K562 (cell line): Measurements from ENCODE around the gene FBP1. TPM values are rescaled to one million over a fixed set of nuclear protein-coding genes. Genes with fewer than 3 reads are reported as not detected.

Source experiments
- CCAR2 ChIP-seq: fragments of 200-400 bp; formaldehyde crosslinking; IDR thresholded peaks from 2 replicates; pipeline ENCODE4 v1.6.1; 2017; ENCODE audit warnings: mild to moderate bottlenecking, low read depth, low read length
- CTBP1 ChIP-seq: fragments of 450-650 bp; IDR thresholded peaks from 2 replicates; pipeline ENCODE4 v1.6.1; 2016; ENCODE audit warnings: borderline replicate concordance
- ERF ChIP-seq: fragments of 450-650 bp; formaldehyde crosslinking; IDR thresholded peaks from 2 replicates; pipeline ENCODE4 v1.4.0; 2020; ENCODE audit warnings: mild to moderate bottlenecking, mixed read lengths
- HBP1 ChIP-seq: fragments of 450-650 bp; formaldehyde crosslinking; IDR thresholded peaks from 2 replicates; pipeline ENCODE4 v1.4.0; 2022; ENCODE audit warnings: missing genetic modification characterization
- MBD1 ChIP-seq: fragments of 250-450 bp; sonication (Bioruptor Pico); IDR thresholded peaks from 2 replicates; pipeline ENCODE4 v1.8.0; 2022; ENCODE audit warnings: inconsistent platforms
- TCF3 ChIP-seq: sonication (generic); formaldehyde crosslinking; IDR thresholded peaks from 2 replicates; pipeline ENCODE4 v1.4.0; 2020; ENCODE audit warnings: mild to moderate bottlenecking, missing genetic modification reagents
- U2AF2 ChIP-seq: fragments of 200-400 bp; formaldehyde crosslinking; optimal IDR thresholded peaks from 2 replicates; pipeline ENCODE3; 2017; ENCODE audit warnings: low read depth, mild to moderate bottlenecking, low read length
- ZNF143 ChIP-seq: sonication (generic); formaldehyde crosslinking; IDR thresholded peaks from 2 replicates; pipeline ENCODE4 v1.9.0; 2022; ENCODE audit warnings: mild to moderate bottlenecking, missing genetic modification reagents
- ZNF57 ChIP-seq: fragments of 450-650 bp; formaldehyde crosslinking; IDR thresholded peaks from 2 replicates; pipeline ENCODE4 v1.4.0; 2020; ENCODE audit warnings: mild to moderate bottlenecking, moderate library complexity
- polyA plus RNA-seq, 8 experiments: library from polyadenylated mRNA; depleted of rRNA in 4 of 8; stranded (reverse) in 5 of 8; unstranded in 3 of 8; fragments of >200 nt; fragmentation: Nextera tagmentation in 2 of 8; fragmentation: Illumina TruSeq in 1 of 8; extraction: Ambion mirVana in 2 of 8; extraction: Trizol in 1 of 8; gene quantifications; 2 replicates each; pipeline versions ENCODE4 v1.2.1 to v1.2.3, GENCODE V29; 2011 to 2014; ENCODE audit warnings: inconsistent platforms in 1 of 8, missing spikeins in 1 of 8
- total RNA-seq, 7 experiments: library from RNA; depleted of rRNA in 6 of 7; stranded (reverse); fragments of >200 nt in 6 of 7; fragmentation: Illumina TruSeq in 2 of 7; extraction: Trizol in 2 of 7; gene quantifications; 2 replicates each; pipeline versions ENCODE4 v1.2.1 to v1.2.3, GENCODE V29; 2011 to 2021; ENCODE audit warnings: low replicate concordance in 1 of 7
- TF ChIP-seq, protein P1 (sequence below): fragments of 250-450 bp; sonication (Bioruptor Pico); IDR thresholded peaks from 2 replicates; pipeline ENCODE4 v1.8.0; 2021; ENCODE audit warnings: moderate library complexity, mild to moderate bottlenecking, inconsistent platforms
- TF ChIP-seq, protein P2 (sequence below): sonication (generic); formaldehyde crosslinking; IDR thresholded peaks from 2 replicates; pipeline ENCODE4 v1.8.0; 2022; ENCODE audit warnings: missing genetic modification reagents, mild to moderate bottlenecking, moderate library complexity, borderline replicate concordance
- TF ChIP-seq, protein P3 (sequence below): IDR thresholded peaks from 2 replicates; pipeline ENCODE4 v1.6.1; 2012; ENCODE audit warnings: low read depth, low read length, improper control_type of control experiment, borderline replicate concordance
- TF ChIP-seq, protein P4 (sequence below), 2 experiments: fragments of 150-350 bp in 1 of 2; IDR thresholded peaks; 2 replicates each; pipeline ENCODE4 v1.6.1; 2012 to 2016; ENCODE audit warnings: low read depth in 2 of 2, low read length in 2 of 2, mild to moderate bottlenecking in 1 of 2, moderate library complexity in 1 of 2

FBP1 gene
- total and polyA plus RNA-seq, 9 of the 15 experiments (the other 6 are each of a cell fraction or from before 2014, with no cell fraction given): 0.24 TPM; not detected in 8

GRCh38 chr9:94668928-94669729 is 29.8 kb upstream of the FBP1 start (continued):
- TF ChIP-seq HBP1 (CRISPR knock-in tag) (no peak), MBD1 (CRISPR knock-in tag) (no peak), CCAR2 (no peak), ZNF143 (no peak), TCF3 (CRISPR knock-in tag) (peak; percentile 15; the same call in 1 of the 2 replicates), ERF (CRISPR knock-in tag) (no peak), U2AF2 (no peak), CTBP1 (peak; percentile 46; the same call in 1 of the 2 replicates), ZNF57 (no peak)
- TF ChIP-seq, protein P1, sequence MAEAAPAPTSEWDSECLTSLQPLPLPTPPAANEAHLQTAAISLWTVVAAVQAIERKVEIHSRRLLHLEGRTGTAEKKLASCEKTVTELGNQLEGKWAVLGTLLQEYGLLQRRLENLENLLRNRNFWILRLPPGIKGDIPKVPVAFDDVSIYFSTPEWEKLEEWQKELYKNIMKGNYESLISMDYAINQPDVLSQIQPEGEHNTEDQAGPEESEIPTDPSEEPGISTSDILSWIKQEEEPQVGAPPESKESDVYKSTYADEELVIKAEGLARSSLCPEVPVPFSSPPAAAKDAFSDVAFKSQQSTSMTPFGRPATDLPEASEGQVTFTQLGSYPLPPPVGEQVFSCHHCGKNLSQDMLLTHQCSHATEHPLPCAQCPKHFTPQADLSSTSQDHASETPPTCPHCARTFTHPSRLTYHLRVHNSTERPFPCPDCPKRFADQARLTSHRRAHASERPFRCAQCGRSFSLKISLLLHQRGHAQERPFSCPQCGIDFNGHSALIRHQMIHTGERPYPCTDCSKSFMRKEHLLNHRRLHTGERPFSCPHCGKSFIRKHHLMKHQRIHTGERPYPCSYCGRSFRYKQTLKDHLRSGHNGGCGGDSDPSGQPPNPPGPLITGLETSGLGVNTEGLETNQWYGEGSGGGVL (CRISPR knock-in tag): no peak
- TF ChIP-seq, protein P2, sequence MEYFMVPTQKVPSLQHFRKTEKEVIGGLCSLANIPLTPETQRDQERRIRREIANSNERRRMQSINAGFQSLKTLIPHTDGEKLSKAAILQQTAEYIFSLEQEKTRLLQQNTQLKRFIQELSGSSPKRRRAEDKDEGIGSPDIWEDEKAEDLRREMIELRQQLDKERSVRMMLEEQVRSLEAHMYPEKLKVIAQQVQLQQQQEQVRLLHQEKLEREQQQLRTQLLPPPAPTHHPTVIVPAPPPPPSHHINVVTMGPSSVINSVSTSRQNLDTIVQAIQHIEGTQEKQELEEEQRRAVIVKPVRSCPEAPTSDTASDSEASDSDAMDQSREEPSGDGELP (CRISPR knock-in tag): no peak
- TF ChIP-seq, protein P3, sequence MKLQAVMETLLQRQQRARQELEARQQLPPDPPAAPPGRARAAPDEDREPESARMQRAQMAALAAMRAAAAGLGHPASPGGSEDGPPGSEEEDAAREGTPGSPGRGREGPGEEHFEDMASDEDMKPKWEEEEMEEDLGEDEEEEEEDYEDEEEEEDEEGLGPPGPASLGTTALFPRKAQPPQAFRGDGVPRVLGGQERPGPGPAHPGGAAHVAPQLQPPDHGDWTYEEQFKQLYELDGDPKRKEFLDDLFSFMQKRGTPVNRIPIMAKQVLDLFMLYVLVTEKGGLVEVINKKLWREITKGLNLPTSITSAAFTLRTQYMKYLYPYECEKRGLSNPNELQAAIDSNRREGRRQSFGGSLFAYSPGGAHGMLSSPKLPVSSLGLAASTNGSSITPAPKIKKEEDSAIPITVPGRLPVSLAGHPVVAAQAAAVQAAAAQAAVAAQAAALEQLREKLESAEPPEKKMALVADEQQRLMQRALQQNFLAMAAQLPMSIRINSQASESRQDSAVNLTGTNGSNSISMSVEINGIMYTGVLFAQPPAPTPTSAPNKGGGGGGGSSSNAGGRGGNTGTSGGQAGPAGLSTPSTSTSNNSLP: no peak
- TF ChIP-seq, protein P4, sequence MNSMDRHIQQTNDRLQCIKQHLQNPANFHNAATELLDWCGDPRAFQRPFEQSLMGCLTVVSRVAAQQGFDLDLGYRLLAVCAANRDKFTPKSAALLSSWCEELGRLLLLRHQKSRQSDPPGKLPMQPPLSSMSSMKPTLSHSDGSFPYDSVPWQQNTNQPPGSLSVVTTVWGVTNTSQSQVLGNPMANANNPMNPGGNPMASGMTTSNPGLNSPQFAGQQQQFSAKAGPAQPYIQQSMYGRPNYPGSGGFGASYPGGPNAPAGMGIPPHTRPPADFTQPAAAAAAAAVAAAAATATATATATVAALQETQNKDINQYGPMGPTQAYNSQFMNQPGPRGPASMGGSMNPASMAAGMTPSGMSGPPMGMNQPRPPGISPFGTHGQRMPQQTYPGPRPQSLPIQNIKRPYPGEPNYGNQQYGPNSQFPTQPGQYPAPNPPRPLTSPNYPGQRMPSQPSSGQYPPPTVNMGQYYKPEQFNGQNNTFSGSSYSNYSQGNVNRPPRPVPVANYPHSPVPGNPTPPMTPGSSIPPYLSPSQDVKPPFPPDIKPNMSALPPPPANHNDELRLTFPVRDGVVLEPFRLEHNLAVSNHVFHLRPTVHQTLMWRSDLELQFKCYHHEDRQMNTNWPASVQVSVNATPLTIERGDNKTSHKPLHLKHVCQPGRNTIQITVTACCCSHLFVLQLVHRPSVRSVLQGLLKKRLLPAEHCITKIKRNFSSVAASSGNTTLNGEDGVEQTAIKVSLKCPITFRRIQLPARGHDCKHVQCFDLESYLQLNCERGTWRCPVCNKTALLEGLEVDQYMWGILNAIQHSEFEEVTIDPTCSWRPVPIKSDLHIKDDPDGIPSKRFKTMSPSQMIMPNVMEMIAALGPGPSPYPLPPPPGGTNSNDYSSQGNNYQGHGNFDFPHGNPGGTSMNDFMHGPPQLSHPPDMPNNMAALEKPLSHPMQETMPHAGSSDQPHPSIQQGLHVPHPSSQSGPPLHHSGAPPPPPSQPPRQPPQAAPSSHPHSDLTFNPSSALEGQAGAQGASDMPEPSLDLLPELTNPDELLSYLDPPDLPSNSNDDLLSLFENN (IDR thresholded peaks at IDR 0.05; ENCODE audit: low read depth in 2 of 2, low read length in 2 of 2): no peak
